Keratinocyte (primary cell): Measurements from ENCODE around the gene CMTM8.

Experiments used
- EZH2 ChIP-seq: IDR thresholded peaks from one replicate; pipeline ENCODE4 v1.6.1; 2012; ENCODE audit warnings: inconsistent platforms, mild to moderate bottlenecking, low read length, moderate library complexity
- TF ChIP-seq, protein P1 (sequence below), 3 experiments: IDR thresholded peaks in 1 of 3; conservative IDR thresholded peaks in 1 of 3; optimal IDR thresholded peaks in 1 of 3; 2 replicates in 2 of 3; 3 replicates in 1 of 3; pipeline versions ENCODE3 to v1.5.1; 2011; ENCODE audit warnings: low read length in 3 of 3, mild to moderate bottlenecking in 3 of 3, moderate library complexity in 2 of 3, control low read depth in 1 of 3, inconsistent platforms in 1 of 3; ENCODE audit not compliant: insufficient read depth in 2 of 3; ENCODE audit errors: extremely low read depth in 1 of 3

- TF ChIP-seq, protein P1, sequence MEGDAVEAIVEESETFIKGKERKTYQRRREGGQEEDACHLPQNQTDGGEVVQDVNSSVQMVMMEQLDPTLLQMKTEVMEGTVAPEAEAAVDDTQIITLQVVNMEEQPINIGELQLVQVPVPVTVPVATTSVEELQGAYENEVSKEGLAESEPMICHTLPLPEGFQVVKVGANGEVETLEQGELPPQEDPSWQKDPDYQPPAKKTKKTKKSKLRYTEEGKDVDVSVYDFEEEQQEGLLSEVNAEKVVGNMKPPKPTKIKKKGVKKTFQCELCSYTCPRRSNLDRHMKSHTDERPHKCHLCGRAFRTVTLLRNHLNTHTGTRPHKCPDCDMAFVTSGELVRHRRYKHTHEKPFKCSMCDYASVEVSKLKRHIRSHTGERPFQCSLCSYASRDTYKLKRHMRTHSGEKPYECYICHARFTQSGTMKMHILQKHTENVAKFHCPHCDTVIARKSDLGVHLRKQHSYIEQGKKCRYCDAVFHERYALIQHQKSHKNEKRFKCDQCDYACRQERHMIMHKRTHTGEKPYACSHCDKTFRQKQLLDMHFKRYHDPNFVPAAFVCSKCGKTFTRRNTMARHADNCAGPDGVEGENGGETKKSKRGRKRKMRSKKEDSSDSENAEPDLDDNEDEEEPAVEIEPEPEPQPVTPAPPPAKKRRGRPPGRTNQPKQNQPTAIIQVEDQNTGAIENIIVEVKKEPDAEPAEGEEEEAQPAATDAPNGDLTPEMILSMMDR (optimal IDR thresholded peaks at IDR 0.05 in 1 of 3, IDR thresholded peaks at IDR 0.05 in 1 of 3, conservative IDR thresholded peaks at IDR 0.05 in 1 of 3; ENCODE audit: extremely low read depth in 1 of 3, insufficient read depth in 2 of 3, low read length in 3 of 3) = no peak
- no peak for TF ChIP-seq EZH2
These were observed 172.1 kb downstream of the CMTM8 start for GRCh38 chr3:32410367-32411246.
